Uterus (tissue), 4 donors: ENCODE data around the gene BCR. TPM values are rescaled to one million over a fixed set of nuclear protein-coding genes. Genes with fewer than 3 reads are reported as not detected.

ENCODE experiments used
- DNase-seq, 2 donors: peaks; one replicate each; pipeline ENCODE4 v3.0.0-alpha.2; 2019 to 2020
- H3K27ac ChIP-seq, 2 donors: fragments of 200-600 bp; sonication (generic); 1 replicate in 1 of 2; 2 replicates in 1 of 2; pipeline ENCODE4 v1.5.1; 2016 to 2018
- H3K27me3 ChIP-seq, 2 donors: fragments of 200-600 bp; sonication (generic); one replicate each; pipeline ENCODE4 v1.5.1; 2018 to 2019; ENCODE audit warnings: control low read depth in 1 of 2
- H3K36me3 ChIP-seq, 2 donors: fragments of 200-600 bp; sonication (generic); one replicate each; pipeline ENCODE4 v1.5.1; 2019; ENCODE audit warnings: control low read depth in 1 of 2
- H3K4me1 ChIP-seq, 2 donors: fragments of 200-600 bp; sonication (generic); one replicate each; pipeline ENCODE4 v1.5.1; 2018 to 2019; ENCODE audit warnings: control low read depth in 1 of 2
- H3K4me3 ChIP-seq, 2 donors: fragments of 200-600 bp; sonication (generic); 1 replicate in 1 of 2; 2 replicates in 1 of 2; pipeline ENCODE4 v1.5.1; 2018 to 2019; ENCODE audit warnings: mild to moderate bottlenecking in 1 of 2
- H3K9me3 ChIP-seq, 2 donors: fragments of 200-600 bp; sonication (generic); one replicate each; pipeline ENCODE4 v1.5.1; 2019; ENCODE audit warnings: control low read depth in 1 of 2
- CTCF ChIP-seq, 4 experiments: fragments of 200-600 bp in 2 of 4; fragments of 450-650 bp in 2 of 4; sonication (generic) in 2 of 4; IDR thresholded peaks; one replicate each; pipeline ENCODE4 v1.5.1; 2016 to 2019; ENCODE audit warnings: antibody characterized with exemption in 4 of 4, mild to moderate bottlenecking in 2 of 4, moderate library complexity in 1 of 4
- POLR2A ChIP-seq, 2 donors: fragments of 450-650 bp; IDR thresholded peaks; one replicate each; pipeline ENCODE4 v1.6.1; 2016; ENCODE audit warnings: antibody characterized with exemption in 2 of 2, mild to moderate bottlenecking in 1 of 2, moderate library complexity in 1 of 2
- intact Hi-C: fragments of 100-400 bp; cut with DNase I; formaldehyde crosslinking; loops from one replicate; pipeline ENCODE4 v1.15.1; 2023; ENCODE audit warnings: low total_unique reads
- total RNA-seq, 4 donors: library from RNA; depleted of rRNA in 3 of 4; stranded (reverse); fragments of >200 nt in 3 of 4; gene quantifications; one replicate each; pipeline versions ENCODE4 v1.1.0 to v1.2.4, GENCODE V29; 2014 to 2023
- donor health status: DM: yes; HTN: yes; CAD: no.

The BCR gene
- total RNA-seq, 4 donors from 2014 or later, result 10.6 to 93.3 (median 28.3) TPM

- TF ChIP-seq CTCF (IDR thresholded peaks at IDR 0.05), result peak; percentile 42 to 59 (median 56)
- no peak for TF ChIP-seq POLR2A (IDR thresholded peaks at IDR 0.05)
- Histone ChIP-seq H3K4me1 (no peaks in the 10 kb centered on the region), H3K4me3 (no peak overlapping the region), H3K27me3 (no peaks in the 10 kb centered on the region), H3K27ac (no peak overlapping the region), H3K9me3 (no peaks in the 10 kb centered on the region), H3K36me3 (no peaks in the 10 kb centered on the region)
- peak in 1 of 2 donors; percentile 41 for DNase-seq
- intact Hi-C loops, result no loop called here
These were observed 109.8 kb downstream of the BCR start for GRCh38 chr22:23289851-23290724.

GRCh38 chr22:23291806-23292452 lies 111.6 kb downstream of the BCR start:
- Histone ChIP-seq H3K36me3 (no peaks in the 10 kb centered on the region), H3K4me3 (no peak overlapping the region), H3K9me3 (no peaks in the 10 kb centered on the region), H3K27ac (no peak overlapping the region), H3K4me1 (no peaks in the 10 kb centered on the region), H3K27me3 (no peaks in the 10 kb centered on the region)
- TF ChIP-seq POLR2A (IDR thresholded peaks at IDR 0.05), result no peak
- TF ChIP-seq CTCF (IDR thresholded peaks at IDR 0.05), result no peak
- no peak for DNase-seq
- intact Hi-C loops, result no loop called here

- Histone ChIP-seq H3K27me3 (no peaks in the 10 kb centered on the region), H3K27ac (no peak overlapping the region), H3K4me1 (no peaks in the 10 kb centered on the region), H3K4me3 (no peak overlapping the region), H3K36me3 (no peaks in the 10 kb centered on the region), H3K9me3 (no peaks in the 10 kb centered on the region)
- no peak for DNase-seq
- intact Hi-C loops, result no loop called here
- TF ChIP-seq POLR2A (IDR thresholded peaks at IDR 0.05) (no peak), CTCF (IDR thresholded peaks at IDR 0.05) (no peak)
These were observed 112.4 kb downstream of the BCR start for GRCh38 chr22:23292453-23293350.

GRCh38 chr22:23293720-23294119 lies 113.4 kb downstream of the BCR start:
- TF ChIP-seq CTCF (IDR thresholded peaks at IDR 0.05) (no peak), POLR2A (IDR thresholded peaks at IDR 0.05) (no peak)
- intact Hi-C loops, result no loop called here
- Histone ChIP-seq H3K4me3 (no peak overlapping the region), H3K4me1 (no peaks in the 10 kb centered on the region), H3K27ac (no peak overlapping the region), H3K27me3 (no peaks in the 10 kb centered on the region), H3K36me3 (no peaks in the 10 kb centered on the region), H3K9me3 (no peaks in the 10 kb centered on the region)
- no peak for DNase-seq
